Neural progenitor cell (in vitro differentiated cells): ENCODE data around the gene AHSP. TPM values are rescaled to one million over a fixed set of nuclear protein-coding genes. Genes with fewer than 3 reads are reported as not detected.

Experiments used
- DNase-seq: peaks from one replicate; pipeline ENCODE4 v3.0.0-alpha.2; 2016; ENCODE audit warnings: low spot score
- H2AFZ ChIP-seq: fragments of 200-600 bp; sonication (generic); replicated peaks from 2 replicates; pipeline ENCODE4 v1.6.1; 2016; ENCODE audit warnings: antibody characterized with exemption
- H3F3A ChIP-seq: fragments of 200-600 bp; sonication (generic); 2 replicates; pipeline ENCODE4 v1.6.1; 2016; ENCODE audit warnings: antibody characterized with exemption, low read depth
- H3K27ac ChIP-seq: fragments of 200-600 bp; sonication (generic); 2 replicates; pipeline ENCODE4 v1.5.1; 2016; ENCODE audit warnings: mild to moderate bottlenecking
- H3K27me3 ChIP-seq: fragments of 200-600 bp; sonication (generic); 2 replicates; pipeline ENCODE4 v1.6.1; 2016; ENCODE audit warnings: mild to moderate bottlenecking, moderate library complexity
- H3K36me3 ChIP-seq: fragments of 200-600 bp; sonication (generic); 2 replicates; pipeline ENCODE4 v1.5.1; 2016
- H3K4me1 ChIP-seq: fragments of 200-600 bp; sonication (generic); 2 replicates; pipeline ENCODE4 v1.6.1; 2016; ENCODE audit warnings: mixed run types
- H3K4me2 ChIP-seq: fragments of 200-600 bp; sonication (generic); 2 replicates; pipeline ENCODE4 v1.6.1; 2016
- H3K4me3 ChIP-seq: fragments of 200-600 bp; sonication (generic); 2 replicates; pipeline ENCODE4 v1.5.1; 2016
- H3K79me2 ChIP-seq: fragments of 200-600 bp; sonication (generic); 2 replicates; pipeline ENCODE4 v1.6.1; 2016; ENCODE audit warnings: low read depth
- H3K9ac ChIP-seq: fragments of 200-600 bp; sonication (generic); 2 replicates; pipeline ENCODE4 v1.6.1; 2016
- H3K9me3 ChIP-seq: fragments of 200-600 bp; sonication (generic); 2 replicates; pipeline ENCODE4 v1.5.1; 2016; ENCODE audit warnings: low read depth
- H4K20me1 ChIP-seq: fragments of 200-600 bp; sonication (generic); 2 replicates; pipeline ENCODE4 v1.6.1; 2016; ENCODE audit warnings: low read depth
- H3K27ac Mint-ChIP-seq: 3 replicates; pipeline ENCODE4 v1.8.0; 2021; ENCODE audit warnings: mixed read lengths
- H3K27me3 Mint-ChIP-seq: 2 replicates; pipeline ENCODE4 v1.8.0; 2022; ENCODE audit warnings: low read depth, mild to moderate bottlenecking, inconsistent platforms, moderate library complexity, mixed read lengths; ENCODE audit not compliant: insufficient read depth
- H3K36me3 Mint-ChIP-seq: 3 replicates; pipeline ENCODE4 v1.8.0; 2021; ENCODE audit warnings: mixed read lengths
- H3K4me1 Mint-ChIP-seq: 3 replicates; pipeline ENCODE4 v1.8.0; 2021; ENCODE audit warnings: mixed read lengths
- H3K4me3 Mint-ChIP-seq: 3 replicates; pipeline ENCODE4 v1.8.0; 2021; ENCODE audit warnings: mild to moderate bottlenecking, moderate library complexity, mixed read lengths
- H3K9me3 Mint-ChIP-seq: 3 replicates; pipeline ENCODE4 v1.8.0; 2020; ENCODE audit warnings: mixed read lengths
- EZH2 ChIP-seq: fragments of 200-600 bp; sonication (generic); IDR thresholded peaks from 2 replicates; pipeline ENCODE4 v1.6.1; 2017; ENCODE audit warnings: antibody characterized with exemption, mild to moderate bottlenecking, moderate library complexity
- EZH2phosphoT487 ChIP-seq: fragments of 200-600 bp; sonication (generic); IDR thresholded peaks from 2 replicates; pipeline ENCODE4 v1.6.1; 2017; ENCODE audit warnings: antibody characterized with exemption
- total RNA-seq: library from RNA; depleted of rRNA; stranded (reverse); fragments of >200 nt; gene quantifications from 2 replicates; pipeline ENCODE4 v1.2.3, GENCODE V29; 2015; ENCODE audit warnings: low replicate concordance
- TF ChIP-seq, protein P1 (sequence below): fragments of 200-600 bp; sonication (generic); IDR thresholded peaks from 2 replicates; pipeline ENCODE4 v1.5.1; 2017; ENCODE audit warnings: antibody characterized with exemption, mild to moderate bottlenecking

The AHSP gene
- total RNA-seq, 1 donor from 2014 or later = not detected

GRCh38 chr16:31485571-31485970, 42.1 kb upstream of the AHSP start:
- Histone ChIP-seq H3K9ac (no peak overlapping the region), H3K36me3 (no peaks in the 10 kb centered on the region), H3K27me3 (peaks cover 93% of the 10 kb centered on the region), H3K27ac (no peak overlapping the region), H3K4me1 (peaks cover 5% of the 10 kb centered on the region), H4K20me1 (peaks cover 25% of the 10 kb centered on the region), H3F3A (no peaks in the 10 kb centered on the region), H3K4me2 (no peak overlapping the region), H2AFZ (no peak overlapping the region), H3K79me2 (no peaks in the 10 kb centered on the region), H3K4me3 (no peak overlapping the region), H3K9me3 (no peaks in the 10 kb centered on the region)
- H3K4me1 Mint-ChIP-seq = no peaks in the 10 kb centered on the region
- peaks cover 43% of the 10 kb centered on the region for H3K27me3 Mint-ChIP-seq
- H3K4me3 Mint-ChIP-seq = no peak overlapping the region
- TF ChIP-seq EZH2 (no peak), EZH2phosphoT487 (no peak)
- TF ChIP-seq, protein P1, sequence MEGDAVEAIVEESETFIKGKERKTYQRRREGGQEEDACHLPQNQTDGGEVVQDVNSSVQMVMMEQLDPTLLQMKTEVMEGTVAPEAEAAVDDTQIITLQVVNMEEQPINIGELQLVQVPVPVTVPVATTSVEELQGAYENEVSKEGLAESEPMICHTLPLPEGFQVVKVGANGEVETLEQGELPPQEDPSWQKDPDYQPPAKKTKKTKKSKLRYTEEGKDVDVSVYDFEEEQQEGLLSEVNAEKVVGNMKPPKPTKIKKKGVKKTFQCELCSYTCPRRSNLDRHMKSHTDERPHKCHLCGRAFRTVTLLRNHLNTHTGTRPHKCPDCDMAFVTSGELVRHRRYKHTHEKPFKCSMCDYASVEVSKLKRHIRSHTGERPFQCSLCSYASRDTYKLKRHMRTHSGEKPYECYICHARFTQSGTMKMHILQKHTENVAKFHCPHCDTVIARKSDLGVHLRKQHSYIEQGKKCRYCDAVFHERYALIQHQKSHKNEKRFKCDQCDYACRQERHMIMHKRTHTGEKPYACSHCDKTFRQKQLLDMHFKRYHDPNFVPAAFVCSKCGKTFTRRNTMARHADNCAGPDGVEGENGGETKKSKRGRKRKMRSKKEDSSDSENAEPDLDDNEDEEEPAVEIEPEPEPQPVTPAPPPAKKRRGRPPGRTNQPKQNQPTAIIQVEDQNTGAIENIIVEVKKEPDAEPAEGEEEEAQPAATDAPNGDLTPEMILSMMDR = no peak
- DNase-seq = no peak
- no peaks in the 10 kb centered on the region for H3K9me3 Mint-ChIP-seq
- no peak overlapping the region for H3K27ac Mint-ChIP-seq
- H3K36me3 Mint-ChIP-seq = peaks cover 4% of the 10 kb centered on the region

GRCh38 chr16:31486045-31486444, 41.7 kb upstream of the AHSP start:
- Histone ChIP-seq H3F3A (no peaks in the 10 kb centered on the region), H3K4me2 (no peak overlapping the region), H3K79me2 (no peaks in the 10 kb centered on the region), H3K4me3 (no peak overlapping the region), H3K27me3 (peaks cover 88% of the 10 kb centered on the region), H3K9ac (no peak overlapping the region), H3K9me3 (no peaks in the 10 kb centered on the region), H3K27ac (no peak overlapping the region), H2AFZ (no peak overlapping the region), H3K4me1 (peaks cover 5% of the 10 kb centered on the region), H4K20me1 (peaks cover 25% of the 10 kb centered on the region), H3K36me3 (no peaks in the 10 kb centered on the region)
- DNase-seq = no peak
- Mint-ChIP-seq H3K27ac (no peak overlapping the region), H3K9me3 (peaks cover 3% of the 10 kb centered on the region), H3K4me1 (no peaks in the 10 kb centered on the region), H3K27me3 (peaks cover 41% of the 10 kb centered on the region), H3K4me3 (no peak overlapping the region), H3K36me3 (peaks cover 8% of the 10 kb centered on the region)
- no peak for TF ChIP-seq EZH2phosphoT487
- TF ChIP-seq, protein P1 = no peak
- no peak for TF ChIP-seq EZH2

DNA sequence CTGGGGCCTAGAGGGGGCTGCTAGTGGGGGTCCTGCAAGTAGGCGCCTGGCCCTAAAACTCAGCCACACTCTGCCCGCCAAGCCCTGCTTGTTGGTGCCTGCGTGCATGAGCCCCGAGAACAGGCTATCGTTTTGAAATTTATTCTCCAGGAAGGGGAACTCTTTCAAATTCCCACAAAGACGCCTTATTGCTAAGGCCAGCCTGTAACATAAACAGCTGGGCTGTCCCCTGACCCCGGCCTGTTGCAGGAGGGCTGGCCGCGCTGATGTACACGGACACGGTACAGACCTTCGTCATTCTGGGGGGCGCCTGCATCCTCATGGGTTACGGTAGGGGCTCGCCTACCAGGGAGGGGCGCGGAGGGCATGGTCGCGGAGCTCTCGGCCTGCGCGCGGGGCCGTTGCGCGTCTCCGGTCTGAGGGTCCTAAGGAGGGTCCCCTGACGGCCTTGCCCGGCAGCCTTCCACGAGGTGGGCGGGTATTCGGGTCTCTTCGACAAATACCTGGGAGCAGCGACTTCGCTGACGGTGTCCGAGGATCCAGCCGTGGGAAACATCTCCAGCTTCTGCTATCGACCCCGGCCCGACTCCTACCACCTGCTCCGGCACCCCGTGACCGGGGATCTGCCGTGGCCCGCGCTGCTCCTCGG, 40.5 kb upstream of the AHSP start:
- H3K27ac Mint-ChIP-seq = no peak overlapping the region
- peak; percentile 23 for DNase-seq
- peaks cover 41% of the 10 kb centered on the region for H3K27me3 Mint-ChIP-seq
- no peak for TF ChIP-seq EZH2
- TF ChIP-seq, protein P1 = no peak
- peak; percentile 69 for TF ChIP-seq EZH2phosphoT487
- H3K9me3 Mint-ChIP-seq = peaks cover 3% of the 10 kb centered on the region
- Histone ChIP-seq H3F3A (no peaks in the 10 kb centered on the region), H3K27me3 (peaks cover 77% of the 10 kb centered on the region), H3K4me3 (peak overlapping the region; percentile 56), H3K4me2 (peak overlapping the region; percentile 87), H3K9ac (no peak overlapping the region), H3K27ac (no peak overlapping the region), H3K9me3 (no peaks in the 10 kb centered on the region), H4K20me1 (peaks cover 25% of the 10 kb centered on the region), H2AFZ (peak overlapping the region; percentile 48), H3K4me1 (peaks cover 5% of the 10 kb centered on the region), H3K79me2 (no peaks in the 10 kb centered on the region), H3K36me3 (no peaks in the 10 kb centered on the region)
- H3K36me3 Mint-ChIP-seq = peaks cover 9% of the 10 kb centered on the region
- peak overlapping the region; percentile 82 for H3K4me3 Mint-ChIP-seq
- no peaks in the 10 kb centered on the region for H3K4me1 Mint-ChIP-seq
